Astrocyte of the spinal cord (primary cell): Measurements from ENCODE around the gene SUMO2.
A peak's percentile ranks its signal among the peaks of the same experiment; 100 is the strongest.
"Not testable (repeated sequence)": the region's sequence is repeated elsewhere in the genome, so short reads cannot be mapped to it uniquely, and the experiment has no call there.

ENCODE experiments used
- DNase-seq: peaks from one replicate; pipeline ENCODE4 v3.0.0; 2011; ENCODE audit warnings: low read depth, low spot score
- H3K4me3 ChIP-seq: 2 replicates; pipeline ENCODE4 v1.5.1; 2011; ENCODE audit warnings: low read depth, mild to moderate bottlenecking, low read length, moderate library complexity
- CTCF ChIP-seq: IDR thresholded peaks from 2 replicates; pipeline ENCODE4 v1.5.1; 2012; ENCODE audit warnings: low read depth, mild to moderate bottlenecking, low read length, inconsistent platforms
- in situ Hi-C: cut with HindIII; loops from 2 replicates; pipeline ENCODE4 v1.10.0; 2017; ENCODE audit warnings: low sequenced_read_pairs

SUMO2 gene

GRCh38 chr17:75130059-75130631, 52.6 kb downstream of the SUMO2 start:
- in situ Hi-C loops: no loop called here
- peak overlapping the region; percentile 69 for H3K4me3 ChIP-seq
- no peak for TF ChIP-seq CTCF
- no peak for DNase-seq

- in situ Hi-C loops: no loop called here
- DNase-seq: no peak
- H3K4me3 ChIP-seq: no peak overlapping the region
- TF ChIP-seq CTCF: no peak
Measured at GRCh38 chr17:75129576-75129975, 53.2 kb downstream of the SUMO2 start.

GRCh38 chr17:75128694-75129505, 53.9 kb downstream of the SUMO2 start:
- in situ Hi-C loops: no loop called here

GRCh38 chr17:75127936-75128335, 54.8 kb downstream of the SUMO2 start:
- in situ Hi-C loops, DNase-seq, H3K4me3 ChIP-seq: not testable (repeated sequence)

More at GRCh38 chr17:75128694-75129505, 53.9 kb downstream of the SUMO2 start:
- DNase-seq: no peak
- H3K4me3 ChIP-seq: no peak overlapping the region
- no peak for TF ChIP-seq CTCF

- no peak for TF ChIP-seq CTCF
- in situ Hi-C loops: no loop called here
- no peak for DNase-seq
- no peak overlapping the region for H3K4me3 ChIP-seq
Measured at GRCh38 chr17:75126954-75127353, 55.8 kb downstream of the SUMO2 start.

- no peak for DNase-seq
- in situ Hi-C loops: no loop called here
- H3K4me3 ChIP-seq: no peak overlapping the region
- no peak for TF ChIP-seq CTCF
Measured at GRCh38 chr17:75125984-75126383, 56.8 kb downstream of the SUMO2 start.

- TF ChIP-seq CTCF: no peak
- in situ Hi-C loops: no loop called here
- H3K4me3 ChIP-seq: no peak overlapping the region
Measured at GRCh38 chr17:75124819-75125162, 58.0 kb downstream of the SUMO2 start.

More at GRCh38 chr17:75124819-75125162, 58.0 kb downstream of the SUMO2 start:
- DNase-seq: no peak
